PC-3 (cell line): Measurements from ENCODE around the gene MITF.

Experiments
- EZH2 ChIP-seq: fragments of 300-600 bp; sonication (generic); IDR thresholded peaks from one replicate; pipeline ENCODE4 v1.6.1; 2017; ENCODE audit warnings: antibody characterized with exemption, mild to moderate bottlenecking, low read length; ENCODE audit not compliant: unreplicated experiment
- TF ChIP-seq, protein P1 (sequence below): fragments of 300-600 bp; sonication (generic); conservative IDR thresholded peaks from 2 replicates; pipeline ENCODE4 v1.5.1; 2017; ENCODE audit warnings: antibody characterized with exemption, low read depth, mild to moderate bottlenecking, low read length

DNA sequence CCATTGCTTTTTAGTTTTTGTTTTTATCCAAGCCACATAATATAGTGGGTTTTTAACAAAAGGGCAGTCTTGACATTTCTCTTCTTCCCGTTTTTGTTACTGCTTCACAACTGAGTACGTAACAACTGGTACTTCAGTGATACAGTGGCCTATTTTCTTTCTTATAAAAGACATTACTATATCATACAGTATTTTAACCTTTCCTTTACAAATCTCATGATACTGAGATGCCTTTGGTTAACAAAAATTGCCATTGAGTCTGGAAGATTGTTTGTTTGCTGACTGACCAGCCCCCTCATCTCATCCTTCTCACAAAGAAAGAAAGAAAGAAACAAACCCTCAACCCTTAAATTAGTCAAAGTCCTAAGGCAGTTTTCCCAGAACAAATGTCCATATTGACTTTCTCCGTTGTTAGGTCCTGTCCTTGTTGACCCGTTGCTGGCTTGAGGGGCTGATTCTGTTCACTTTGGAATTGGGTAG lies 183.3 kb downstream of the MITF start:
- TF ChIP-seq, protein P1, sequence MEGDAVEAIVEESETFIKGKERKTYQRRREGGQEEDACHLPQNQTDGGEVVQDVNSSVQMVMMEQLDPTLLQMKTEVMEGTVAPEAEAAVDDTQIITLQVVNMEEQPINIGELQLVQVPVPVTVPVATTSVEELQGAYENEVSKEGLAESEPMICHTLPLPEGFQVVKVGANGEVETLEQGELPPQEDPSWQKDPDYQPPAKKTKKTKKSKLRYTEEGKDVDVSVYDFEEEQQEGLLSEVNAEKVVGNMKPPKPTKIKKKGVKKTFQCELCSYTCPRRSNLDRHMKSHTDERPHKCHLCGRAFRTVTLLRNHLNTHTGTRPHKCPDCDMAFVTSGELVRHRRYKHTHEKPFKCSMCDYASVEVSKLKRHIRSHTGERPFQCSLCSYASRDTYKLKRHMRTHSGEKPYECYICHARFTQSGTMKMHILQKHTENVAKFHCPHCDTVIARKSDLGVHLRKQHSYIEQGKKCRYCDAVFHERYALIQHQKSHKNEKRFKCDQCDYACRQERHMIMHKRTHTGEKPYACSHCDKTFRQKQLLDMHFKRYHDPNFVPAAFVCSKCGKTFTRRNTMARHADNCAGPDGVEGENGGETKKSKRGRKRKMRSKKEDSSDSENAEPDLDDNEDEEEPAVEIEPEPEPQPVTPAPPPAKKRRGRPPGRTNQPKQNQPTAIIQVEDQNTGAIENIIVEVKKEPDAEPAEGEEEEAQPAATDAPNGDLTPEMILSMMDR = no peak
- TF ChIP-seq EZH2 = no peak
